ENCODE measurements around the gene PPARGC1A. TPM values are rescaled to one million over a fixed set of nuclear protein-coding genes. Genes with fewer than 3 reads are reported as not detected.

PPARGC1A gene
- total and polyA plus RNA-seq, 10 of the 15 experiments (the other 5 are each of a cell fraction or from before 2014, with no cell fraction given): 0.01 to 0.05 (median 0.04) TPM; not detected in 7

GRCh38 chr4:23922541-23923111 lies 32.8 kb upstream of the PPARGC1A start:
- no peak overlapping the region for H2AFZ ChIP-seq (ENCODE audit: control insufficient read depth, low read depth, low read length)
- in situ Hi-C loops (cut with MboI): no loop called here
- ATAC-seq: no peak

GRCh38 chr4:23922013-23922412 lies 32.2 kb upstream of the PPARGC1A start:
- Histone ChIP-seq H4K20me1 (ENCODE audit: control insufficient read depth, insufficient read depth) (no peaks in the 10 kb centered on the region), H3K79me2 (ENCODE audit: control insufficient read depth, insufficient read depth, low read length) (no peaks in the 10 kb centered on the region), H3K9me3 (replicated peaks; ENCODE audit: control insufficient read depth, insufficient read depth, low read length) (no peaks in the 10 kb centered on the region), H3K4me1 (ENCODE audit: control insufficient read depth, insufficient read depth, low read length) (no peaks in the 10 kb centered on the region), H3K27ac (ENCODE audit: control insufficient read depth, insufficient read depth) (no peak overlapping the region), H2AFZ (ENCODE audit: control insufficient read depth, low read depth, low read length) (no peak overlapping the region), H3K4me3 (no peak overlapping the region), H3K4me2 (ENCODE audit: control insufficient read depth, insufficient read depth) (no peak overlapping the region), H3K36me3 (ENCODE audit: control insufficient read depth in 2 of 2, insufficient read depth in 2 of 2, low read length in 1 of 2) (no peaks in the 10 kb centered on the region), H3K9ac (ENCODE audit: control insufficient read depth, insufficient read depth, low read length) (no peak overlapping the region), H3K27me3 (replicated peaks in 1 of 2; ENCODE audit: control insufficient read depth in 2 of 2, insufficient read depth in 2 of 2, low read length in 1 of 2) (no peaks in the 10 kb centered on the region)
- in situ Hi-C loops (cut with MboI): no loop called here
- DNase-seq (ENCODE audit: low read depth, low spot score): no peak
- FAIRE-seq: no peak
- RAD21 ChIA-PET (ENCODE audit: unreplicated experiment): no interaction called here
- BruUV-seq (replicated peaks): no TSS peak
- ATAC-seq: no peak
- POLR2A ChIA-PET: no interaction called here
- intact Hi-C loops (cut with micrococcal nuclease; ENCODE audit: unreplicated experiment): no loop called here
- WGBS (ENCODE audit: insufficient coverage, insufficient replicate concordance, low lambda C conversion rate, missing lambda C conversion rate): 88% methylated on average over 2 of the region's 2 CpGs
- CTCF ChIA-PET: no interaction called here
- SMC1A ChIA-PET (ENCODE audit: uncharacterized antibody, unreplicated experiment): no interaction called here
- TF ChIP-seq FOXM1 (IDR thresholded peaks at IDR 0.05; ENCODE audit: low read depth, low read length): no peak
- TF ChIP-seq RELB (IDR thresholded peaks at IDR 0.05; ENCODE audit: low read depth): no peak
- TF ChIP-seq USF1 (IDR thresholded peaks at IDR 0.05; ENCODE audit: borderline replicate concordance, extremely low read length, insufficient read depth, low read depth, low read length): no peak
- TF ChIP-seq ATF3 (IDR thresholded peaks at IDR 0.05; ENCODE audit: borderline replicate concordance, extremely low read depth, low read depth, low read length): no peak
- TF ChIP-seq BHLHE40 (IDR thresholded peaks at IDR 0.05; ENCODE audit: borderline replicate concordance in 1 of 2, low read depth in 2 of 2, low read length in 1 of 2): no peak
- TF ChIP-seq ZNF274 (IDR thresholded peaks at IDR 0.05; ENCODE audit: insufficient read depth, insufficient read length): no peak
- TF ChIP-seq IKZF1 (conservative IDR thresholded peaks at IDR 0.05): no peak
- no peak for TF ChIP-seq SREBF2 (IDR thresholded peaks at IDR 0.05; ENCODE audit: low read length)
- TF ChIP-seq ATF2 (IDR thresholded peaks at IDR 0.05; ENCODE audit: low read length): no peak
- no peak for TF ChIP-seq MTA3 (IDR thresholded peaks at IDR 0.05; ENCODE audit: borderline replicate concordance, low read length)
- TF ChIP-seq FOS (IDR thresholded peaks at IDR 0.05; ENCODE audit: borderline replicate concordance, extremely low read depth, insufficient read length): no peak
- TF ChIP-seq ZSCAN29 (IDR thresholded peaks at IDR 0.05): no peak
- no peak for TF ChIP-seq KLF5 (IDR thresholded peaks at IDR 0.05; ENCODE audit: partially characterized antibody)

More at GRCh38 chr4:23922541-23923111, 32.8 kb upstream of the PPARGC1A start:
- ChIA-PET POLR2A (no interaction called here), SMC1A (ENCODE audit: uncharacterized antibody, unreplicated experiment) (no interaction called here), RAD21 (ENCODE audit: unreplicated experiment) (no interaction called here), CTCF (no interaction called here)
- H3K36me3 ChIP-seq (ENCODE audit: control insufficient read depth in 2 of 2, insufficient read depth in 2 of 2, low read length in 1 of 2): no peaks in the 10 kb centered on the region
- no peak overlapping the region for H3K27ac ChIP-seq (ENCODE audit: control insufficient read depth, insufficient read depth)
- WGBS (ENCODE audit: insufficient coverage, insufficient replicate concordance, low lambda C conversion rate, missing lambda C conversion rate): 62% methylated on average over 8 of the region's 8 CpGs
- no peaks in the 10 kb centered on the region for H3K27me3 ChIP-seq (replicated peaks in 1 of 2; ENCODE audit: control insufficient read depth in 2 of 2, insufficient read depth in 2 of 2, low read length in 1 of 2)
- H3K79me2 ChIP-seq (ENCODE audit: control insufficient read depth, insufficient read depth, low read length): no peaks in the 10 kb centered on the region
- no peaks in the 10 kb centered on the region for H3K4me1 ChIP-seq (ENCODE audit: control insufficient read depth, insufficient read depth, low read length)
- TF ChIP-seq BRCA1 (IDR thresholded peaks at IDR 0.05; ENCODE audit: low read depth, low read length) (no peak), ZNF24 (IDR thresholded peaks at IDR 0.05) (no peak)
- intact Hi-C loops (cut with micrococcal nuclease; ENCODE audit: unreplicated experiment): no loop called here
- no peak overlapping the region for H3K9ac ChIP-seq (ENCODE audit: control insufficient read depth, insufficient read depth, low read length)
- FAIRE-seq (no peak), DNase-seq (ENCODE audit: low read depth, low spot score) (no peak)
- BruUV-seq (replicated peaks): no TSS peak
- H3K9me3 ChIP-seq (replicated peaks; ENCODE audit: control insufficient read depth, insufficient read depth, low read length): no peaks in the 10 kb centered on the region
- H3K4me2 ChIP-seq (ENCODE audit: control insufficient read depth, insufficient read depth): no peak overlapping the region
- H4K20me1 ChIP-seq (ENCODE audit: control insufficient read depth, insufficient read depth): no peaks in the 10 kb centered on the region
- H3K4me3 ChIP-seq: no peak overlapping the region
